Effector memory CD8-positive, alpha-beta T cell (primary cell): ENCODE measurements around the gene CDCA4.

Source experiments
- ATAC-seq: fragments of 150-1000 bp; cut with Tn5 transposase; replicated peaks from 2 replicates; pipeline ENCODE4 v1.10.0; 2021; ENCODE audit warnings: mild to moderate bottlenecking, moderate library complexity
- DNase-seq, 3 experiments: peaks; one replicate each; pipeline ENCODE4 v3.0.0; 2021
- H3K27ac Mint-ChIP-seq, 2 donors: one replicate each; pipeline ENCODE4 v1.8.0; 2022; ENCODE audit warnings: mild to moderate bottlenecking in 2 of 2, mixed read lengths in 2 of 2, moderate library complexity in 2 of 2
- H3K27me3 Mint-ChIP-seq, 2 donors: one replicate each; pipeline ENCODE4 v1.8.0; 2022; ENCODE audit warnings: mixed read lengths in 2 of 2
- H3K36me3 Mint-ChIP-seq: one replicate; pipeline ENCODE4 v1.8.0; 2022; ENCODE audit warnings: mild to moderate bottlenecking, moderate library complexity, mixed read lengths; ENCODE audit not compliant: insufficient read depth
- H3K4me1 Mint-ChIP-seq, 2 donors: one replicate each; pipeline ENCODE4 v1.8.0; 2022; ENCODE audit warnings: low read depth in 2 of 2, mixed read lengths in 2 of 2
- H3K4me3 Mint-ChIP-seq, 2 donors: one replicate each; pipeline ENCODE4 v1.8.0; 2022; ENCODE audit warnings: mild to moderate bottlenecking in 2 of 2, mixed read lengths in 2 of 2, moderate library complexity in 2 of 2
- H3K9me3 Mint-ChIP-seq, 2 donors: one replicate each; pipeline ENCODE4 v1.8.0; 2022; ENCODE audit warnings: mixed read lengths in 2 of 2

Gene CDCA4

GRCh38 chr14:104966261-104966865 is 54.5 kb downstream of the CDCA4 start:
- H3K27me3 Mint-ChIP-seq, result peaks cover 18 to 42% of the 10 kb centered on the region in 2 donors
- ATAC-seq, result no peak
- H3K36me3 Mint-ChIP-seq, result no peaks in the 10 kb centered on the region
- no peaks in the 10 kb centered on the region for H3K4me1 Mint-ChIP-seq
- no peak overlapping the region for H3K4me3 Mint-ChIP-seq
- no peak overlapping the region for H3K27ac Mint-ChIP-seq
- DNase-seq, result no peak
- no peaks in the 10 kb centered on the region for H3K9me3 Mint-ChIP-seq

- Mint-ChIP-seq H3K9me3 (no peaks in the 10 kb centered on the region), H3K4me1 (no peaks in the 10 kb centered on the region), H3K36me3 (no peaks in the 10 kb centered on the region), H3K27me3 (peaks cover 18 to 42% of the 10 kb centered on the region in 2 donors), H3K27ac (no peak overlapping the region), H3K4me3 (no peak overlapping the region)
- no peak for ATAC-seq
- DNase-seq, result no peak
Observed at GRCh38 chr14:104965561-104966231, 55.2 kb downstream of the CDCA4 start.

DNA sequence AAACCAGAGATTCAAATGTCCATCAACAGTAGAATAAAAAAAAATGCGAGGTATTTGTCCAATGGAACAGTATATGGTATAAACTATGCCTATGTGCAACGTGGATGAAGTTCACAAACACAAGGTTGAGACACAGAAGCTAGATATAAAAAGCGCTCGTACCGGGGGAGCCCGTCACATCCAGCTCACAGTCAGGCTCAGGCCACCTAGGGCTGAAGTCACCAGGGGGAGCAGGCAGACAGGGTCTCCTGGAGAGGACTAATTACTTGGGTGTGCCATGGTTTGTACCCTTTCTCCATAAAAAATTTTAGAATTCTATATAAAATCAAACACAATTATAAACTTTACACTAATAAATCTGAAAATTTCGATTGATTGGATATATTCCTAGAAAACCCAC is 56.3 kb downstream of the CDCA4 start:
- Mint-ChIP-seq H3K27me3 (peaks cover 24 to 48% of the 10 kb centered on the region in 2 donors), H3K4me1 (no peaks in the 10 kb centered on the region), H3K9me3 (no peaks in the 10 kb centered on the region), H3K27ac (no peak overlapping the region), H3K36me3 (no peaks in the 10 kb centered on the region), H3K4me3 (no peak overlapping the region)
- no peak for ATAC-seq
- DNase-seq, result no peak
